H54 (cell line): Measurements from ENCODE around the gene GUCA2A.

Experiments
- DNase-seq: peaks from one replicate; pipeline ENCODE4 v3.0.0; 2011; ENCODE audit warnings: low spot score, mixed read lengths; ENCODE audit not compliant: insufficient read length
- FAIRE-seq: peaks from 3 replicates; lab custom pipeline; 2011; peaks lifted over from hg19 to GRCh38; lab: Jason Lieb, UNC
- POLR2A ChIP-seq: IDR thresholded peaks from 2 replicates; pipeline ENCODE4 v1.6.1; 2011; ENCODE audit warnings: low read depth, mild to moderate bottlenecking, low read length

GUCA2A gene

GRCh38 chr1:42117214-42117613 is 47.3 kb downstream of the GUCA2A start:
- TF ChIP-seq POLR2A, result no peak
- DNase-seq (no peak), FAIRE-seq (no peak)

- no peak for FAIRE-seq
- no peak for DNase-seq
- no peak for TF ChIP-seq POLR2A
Observed at GRCh38 chr1:42114229-42114628, 50.3 kb downstream of the GUCA2A start.
